Thyroid gland (tissue), 4 donors: ENCODE results near the gene NUDT10. TPM values are rescaled to one million over a fixed set of nuclear protein-coding genes. Genes with fewer than 3 reads are reported as not detected.

ENCODE experiments used
- DNase-seq, 2 donors: peaks; one replicate each; pipeline ENCODE4 v3.0.0-alpha.2; 2019
- H3K27ac ChIP-seq, 3 donors: fragments of 200-600 bp; sonication (generic); 1 replicate in 2 of 3; 2 replicates in 1 of 3; pipeline ENCODE4 v1.5.1; 2016 to 2019; ENCODE audit warnings: mild to moderate bottlenecking in 1 of 3, moderate library complexity in 1 of 3
- H3K27me3 ChIP-seq: fragments of 200-600 bp; sonication (generic); one replicate; pipeline ENCODE4 v1.5.1; 2019
- H3K36me3 ChIP-seq, 2 donors: fragments of 200-600 bp; sonication (generic); one replicate each; pipeline ENCODE4 v1.5.1; 2016 to 2019
- H3K4me1 ChIP-seq, 2 donors: fragments of 200-600 bp; sonication (generic); one replicate each; pipeline ENCODE4 v1.5.1; 2017 to 2019
- H3K4me3 ChIP-seq, 3 donors: fragments of 200-600 bp; sonication (generic); replicated peaks in 1 of 3; 1 replicate in 2 of 3; 2 replicates in 1 of 3; pipeline ENCODE4 v1.5.1; 2016; ENCODE audit warnings: mild to moderate bottlenecking in 1 of 3
- H3K9me3 ChIP-seq: fragments of 200-600 bp; sonication (generic); one replicate; pipeline ENCODE4 v1.5.1; 2017
- CTCF ChIP-seq, 6 experiments: fragments of 200-600 bp in 3 of 6; fragments of 450-650 bp in 3 of 6; sonication (generic) in 3 of 6; IDR thresholded peaks; one replicate each; pipeline ENCODE4 v1.5.1; 2016 to 2019; ENCODE audit warnings: antibody characterized with exemption in 6 of 6, mild to moderate bottlenecking in 2 of 6, inconsistent platforms in 1 of 6, moderate library complexity in 1 of 6
- POLR2A ChIP-seq, 2 donors: fragments of 450-650 bp; IDR thresholded peaks; one replicate each; pipeline ENCODE4 v1.6.1; 2017; ENCODE audit warnings: antibody characterized with exemption in 2 of 2, mild to moderate bottlenecking in 2 of 2, moderate library complexity in 1 of 2
- WGBS, 2 donors: methylation state at CpG; one replicate each; pipeline ENCODE4 v1.1.5; 2017; 5-methylcytosine and 5-hydroxymethylcytosine counted together
- intact Hi-C: fragments of 100-400 bp; cut with DNase I; formaldehyde crosslinking; loops from one replicate; pipeline ENCODE4 v1.15.1; 2023
- total RNA-seq, 4 donors: library from RNA; depleted of rRNA; stranded (reverse); fragments of >200 nt; gene quantifications; one replicate each; pipeline ENCODE4 v1.2.3, GENCODE V29; 2016

Gene NUDT10
- total RNA-seq, 4 donors from 2014 or later, result 0.44 to 2.5 (median 0.87) TPM

GRCh38 chrX:51334276-51334675 is 1.7 kb downstream of the NUDT10 start:
- 89 to 92% methylated on average over 4 of the region's 4 CpGs for WGBS, 2 donors
- intact Hi-C loops, result loop anchor here (10.0 kb wide), 1 partner anchor 91 kb away; no protein-coding TSS in a partner anchor

GRCh38 chrX:51336584-51336983 is 4.0 kb downstream of the NUDT10 start:
- DNase-seq, result peak; percentile 10 to 14
- WGBS, 2 donors, result 10 to 12% methylated on average over 3 of the region's 3 CpGs
- no peak overlapping the region for H3K27ac ChIP-seq
- intact Hi-C loops, result loop anchor here (10.0 kb wide), 1 partner anchor 88 kb away; no protein-coding TSS in a partner anchor
- TF ChIP-seq POLR2A (IDR thresholded peaks at IDR 0.05), result no peak
- peak in 4 of 6 experiments; percentile 21 to 53 (median 42) for TF ChIP-seq CTCF (IDR thresholded peaks at IDR 0.05)
- no peaks in the 10 kb centered on the region for H3K27me3 ChIP-seq
- no peak overlapping the region for H3K4me3 ChIP-seq
- H3K4me1 ChIP-seq, result no peaks in the 10 kb centered on the region
- H3K9me3 ChIP-seq, result no peaks in the 10 kb centered on the region
- H3K36me3 ChIP-seq, result no peaks in the 10 kb centered on the region

More at GRCh38 chrX:51334276-51334675, 1.7 kb downstream of the NUDT10 start:
- H3K4me1 ChIP-seq, result no peaks in the 10 kb centered on the region
- H3K27me3 ChIP-seq, result no peaks in the 10 kb centered on the region
- H3K4me3 ChIP-seq, result no peak overlapping the region
- no peak for DNase-seq
- H3K36me3 ChIP-seq, result no peaks in the 10 kb centered on the region
- TF ChIP-seq POLR2A (IDR thresholded peaks at IDR 0.05) (no peak), CTCF (IDR thresholded peaks at IDR 0.05) (no peak)
- no peaks in the 10 kb centered on the region for H3K9me3 ChIP-seq
- no peak overlapping the region for H3K27ac ChIP-seq

- no peak for TF ChIP-seq POLR2A (IDR thresholded peaks at IDR 0.05)
- TF ChIP-seq CTCF (IDR thresholded peaks at IDR 0.05), result no peak
- no peak overlapping the region for H3K27ac ChIP-seq
- DNase-seq, result no peak
- intact Hi-C loops, result no loop called here
- no peak overlapping the region for H3K4me3 ChIP-seq
- no peaks in the 10 kb centered on the region for H3K9me3 ChIP-seq
- H3K4me1 ChIP-seq, result no peaks in the 10 kb centered on the region
- 90 to 91% methylated on average over 2 to 5 of the region's 7 CpGs for WGBS, 2 donors
- no peaks in the 10 kb centered on the region for H3K36me3 ChIP-seq
- H3K27me3 ChIP-seq, result no peaks in the 10 kb centered on the region
Measured at GRCh38 chrX:51361251-51361650, 28.6 kb downstream of the NUDT10 start.

GRCh38 chrX:51376672-51377071 is 44.0 kb downstream of the NUDT10 start:
- H3K9me3 ChIP-seq, result no peaks in the 10 kb centered on the region
- intact Hi-C loops, result no loop called here
- H3K27me3 ChIP-seq, result no peaks in the 10 kb centered on the region
- H3K4me1 ChIP-seq, result no peaks in the 10 kb centered on the region
- no peak for TF ChIP-seq CTCF (IDR thresholded peaks at IDR 0.05)
- TF ChIP-seq POLR2A (IDR thresholded peaks at IDR 0.05), result no peak
- H3K27ac ChIP-seq, result no peak overlapping the region
- WGBS, 2 donors, result 87 to 90% methylated on average over 2 of the region's 2 CpGs
- no peak for DNase-seq
- H3K36me3 ChIP-seq, result no peaks in the 10 kb centered on the region
- H3K4me3 ChIP-seq, result no peak overlapping the region

Other genes with a start within 250 kb of the NUDT10 start
- gene NUDT11, start 163.8 kb downstream of the NUDT10 start, total RNA-seq, result 1 to 10 TPM in 3 of 4 donors, under 1 TPM in 1; 0.29 to 1.7 (median 1.4) TPM